ENCODE measurements around the gene PCARE.

PCARE gene

DNA sequence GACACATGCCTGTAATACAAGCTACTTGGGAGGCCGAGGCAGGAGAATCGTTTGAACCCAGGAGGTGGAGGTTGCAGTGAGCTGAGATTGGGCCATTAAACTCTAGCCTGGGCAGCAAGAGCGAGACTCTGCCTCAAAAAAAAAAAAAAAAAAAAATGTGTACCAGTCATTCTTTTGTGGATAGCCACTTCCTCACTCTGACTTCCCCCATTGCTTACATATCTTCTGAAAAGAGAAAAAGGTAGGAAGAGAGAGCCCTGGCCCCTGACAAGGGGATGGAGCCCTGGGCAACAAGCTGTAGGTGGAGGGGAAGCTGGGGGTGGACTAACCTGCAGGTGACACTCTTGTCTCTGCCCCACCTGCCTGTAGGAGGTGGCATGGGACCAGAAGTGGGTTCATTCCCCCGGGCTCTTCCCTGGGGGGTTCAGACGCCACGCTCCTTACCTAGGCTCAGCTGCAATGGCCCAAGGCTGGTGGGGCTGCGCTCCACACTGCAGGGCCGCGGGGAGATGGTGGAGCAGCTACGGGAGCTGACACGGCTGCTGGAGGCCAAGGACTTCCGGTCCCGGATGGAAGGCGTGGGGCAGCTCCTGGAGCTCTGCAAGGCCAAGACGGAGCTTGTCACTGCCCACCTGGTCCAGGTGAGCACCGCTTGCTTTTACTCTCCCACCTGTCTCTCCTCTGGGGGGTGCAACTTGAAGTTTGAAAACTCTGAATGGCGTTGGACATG is 39.1 kb downstream of the PCARE start:
- DNase-seq (ENCODE audit: low read depth) = no peak

DNA sequence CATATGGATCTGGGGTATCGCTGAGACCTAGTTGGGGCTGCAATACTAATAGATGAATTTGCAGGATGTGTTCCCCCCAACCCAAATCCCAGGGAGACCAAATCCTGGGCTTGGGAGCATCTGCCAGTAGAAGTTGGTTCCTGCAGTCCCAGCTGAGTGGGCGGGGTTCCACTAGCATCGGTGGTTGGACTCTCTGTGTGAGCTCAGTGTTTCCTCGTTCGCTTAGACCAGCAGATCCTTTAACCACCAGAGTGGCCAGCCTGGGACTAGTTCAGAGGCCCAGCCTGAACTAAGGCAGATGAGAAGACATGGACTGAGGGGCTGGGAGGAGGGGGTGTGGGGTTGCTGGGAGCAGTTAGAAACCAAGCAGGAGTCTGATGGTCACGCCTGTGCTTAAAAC is 40.7 kb downstream of the PCARE start:
- DNase-seq (ENCODE audit: low read depth) = no peak

DNA sequence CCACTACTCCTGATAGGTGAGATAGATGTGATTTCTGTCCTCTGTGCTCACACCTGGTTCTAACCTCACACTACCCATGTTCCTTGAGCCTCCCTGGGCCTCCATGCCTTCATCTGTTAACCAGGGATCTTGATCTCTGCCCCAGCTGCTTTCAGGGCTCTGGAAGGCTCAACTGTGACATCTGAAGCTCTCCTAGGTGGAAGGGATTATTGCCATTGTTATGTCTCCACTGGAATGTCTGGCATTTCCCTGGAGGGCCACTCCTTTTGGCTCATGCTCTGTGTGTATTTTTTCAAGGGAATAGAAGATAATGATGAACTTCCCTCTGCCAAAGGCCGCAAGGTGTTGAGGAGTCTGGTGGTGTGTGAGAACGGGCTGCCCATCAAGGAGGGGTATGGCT is 41.2 kb downstream of the PCARE start:
- DNase-seq (ENCODE audit: low read depth) = no peak

DNA sequence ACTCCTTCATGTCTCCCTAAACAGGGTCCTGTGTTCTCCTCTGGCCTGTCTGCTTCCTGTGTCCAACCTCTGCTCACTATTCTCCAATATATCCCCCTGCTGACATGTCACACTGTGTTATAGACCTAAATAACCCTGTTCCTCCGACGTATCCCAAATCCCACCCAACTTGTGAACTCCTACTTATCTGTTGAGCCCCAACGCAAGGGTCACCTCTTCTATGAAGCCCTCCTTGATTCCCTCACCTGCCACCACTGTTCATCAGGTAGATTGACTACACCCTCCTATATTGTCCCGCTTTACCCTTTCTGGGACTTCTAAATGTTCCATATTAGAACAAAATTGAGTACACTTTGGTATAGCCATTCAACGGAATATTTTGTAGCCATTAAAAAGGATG is 42.1 kb downstream of the PCARE start:
- DNase-seq (ENCODE audit: low read depth) = no peak

DNA sequence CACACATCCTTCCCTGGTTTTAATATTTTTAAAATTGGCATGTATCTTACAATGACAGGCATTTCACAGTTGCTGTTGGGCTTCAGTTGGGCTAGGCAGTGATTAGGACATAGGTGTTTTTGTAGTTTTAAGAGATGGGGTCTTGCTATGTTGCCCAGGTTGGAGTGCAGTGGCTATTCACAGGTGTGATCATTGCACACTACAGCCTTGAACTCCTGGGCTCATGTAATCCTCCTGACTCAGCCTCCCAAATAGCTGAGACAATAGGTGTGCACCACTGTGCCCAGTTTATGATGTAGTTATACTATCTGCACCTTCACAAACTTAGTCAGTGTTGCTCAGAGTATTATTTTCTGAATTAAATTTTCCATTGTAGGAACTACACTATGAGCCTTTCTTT is 43.3 kb downstream of the PCARE start:
- DNase-seq (ENCODE audit: low read depth) = no peak

DNA sequence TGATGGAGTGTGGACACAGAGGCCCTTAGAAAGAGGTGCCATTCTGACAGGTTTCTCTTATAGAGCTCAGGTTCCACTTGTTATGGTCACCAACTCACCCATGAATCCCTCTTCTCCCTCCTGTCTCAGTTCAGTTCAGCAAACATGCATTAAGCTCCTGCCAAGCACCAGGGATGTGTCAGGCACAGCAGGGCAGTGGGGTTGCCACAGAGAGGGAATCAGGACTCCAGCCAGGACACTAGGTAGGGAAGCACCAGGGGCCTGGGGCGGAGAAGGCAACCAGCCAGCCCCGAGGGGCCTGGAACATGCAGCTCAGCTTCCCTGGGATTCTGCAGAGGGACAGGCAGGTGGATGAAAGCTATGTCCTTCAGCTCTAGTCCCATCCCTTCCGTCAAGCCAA is 48.6 kb downstream of the PCARE start:
- no peak for DNase-seq (ENCODE audit: low read depth)

DNA sequence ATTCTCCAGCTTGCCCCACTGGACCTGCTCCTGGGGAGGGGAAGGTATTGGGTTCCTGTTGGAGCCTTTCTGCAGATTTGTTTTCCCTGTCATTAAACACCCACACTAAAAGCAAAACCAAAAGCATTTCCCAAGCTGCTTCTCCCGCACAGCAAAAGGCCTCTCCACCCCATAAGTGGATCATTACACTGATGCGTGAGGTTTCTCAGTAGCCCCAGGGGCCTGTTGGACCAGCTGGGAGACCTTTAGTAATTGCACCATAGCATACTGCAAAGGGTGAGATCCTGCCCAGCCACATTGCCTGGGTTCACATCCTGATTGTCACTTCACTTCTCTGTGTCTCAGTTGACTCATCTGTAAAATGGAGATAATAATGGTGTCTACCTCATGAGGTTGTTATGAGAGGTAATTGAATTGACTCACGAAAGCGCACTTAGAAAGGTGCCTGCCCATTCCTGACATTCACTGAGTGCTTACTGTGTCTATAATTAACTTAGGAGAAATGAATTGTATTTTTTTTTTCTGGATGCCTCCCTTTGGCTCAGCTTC is 49.4 kb downstream of the PCARE start:
- no peak for DNase-seq (ENCODE audit: low read depth)

DNA sequence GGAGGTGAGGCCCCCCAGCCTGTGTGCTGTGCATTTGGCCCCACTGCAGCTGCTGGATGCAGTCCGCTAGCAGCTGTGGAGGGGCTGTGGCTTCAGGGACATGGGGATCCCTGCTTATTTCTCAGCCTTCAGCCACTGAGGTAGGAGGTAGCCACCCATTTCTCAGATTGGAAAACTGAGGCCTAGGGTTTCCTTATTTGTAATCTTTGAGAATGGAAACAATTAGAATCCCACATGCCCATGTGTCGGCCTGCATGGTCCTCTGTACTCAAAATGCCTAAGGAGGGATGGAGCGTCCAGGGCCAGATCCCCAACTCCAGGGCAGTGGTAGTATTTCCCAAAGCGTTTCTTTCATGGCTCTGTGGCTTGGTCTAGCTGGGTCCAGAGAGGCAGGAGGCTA is 51.1 kb downstream of the PCARE start:
- DNase-seq (ENCODE audit: low read depth) = no peak

DNA sequence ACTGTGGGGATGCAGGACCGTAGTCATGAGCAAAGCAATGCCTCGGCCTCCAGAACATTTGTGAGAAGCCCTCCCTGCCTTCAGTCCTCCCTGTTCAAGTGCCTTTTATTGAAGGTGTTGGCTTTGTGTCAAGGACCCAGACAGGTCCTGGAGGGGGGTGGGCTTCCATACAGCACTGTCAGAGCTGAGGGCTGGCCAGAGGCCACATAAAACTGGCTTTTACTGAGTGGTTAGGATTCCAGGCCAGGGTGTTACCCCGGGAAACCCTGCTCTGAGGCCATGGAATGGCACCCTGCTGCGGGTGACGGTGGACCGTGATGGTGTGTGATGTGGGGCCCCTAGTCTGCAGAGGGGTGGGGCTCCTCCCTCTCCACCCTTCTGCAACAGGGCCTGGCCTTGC is 51.6 kb downstream of the PCARE start:
- no peak for DNase-seq (ENCODE audit: low read depth)

DNA sequence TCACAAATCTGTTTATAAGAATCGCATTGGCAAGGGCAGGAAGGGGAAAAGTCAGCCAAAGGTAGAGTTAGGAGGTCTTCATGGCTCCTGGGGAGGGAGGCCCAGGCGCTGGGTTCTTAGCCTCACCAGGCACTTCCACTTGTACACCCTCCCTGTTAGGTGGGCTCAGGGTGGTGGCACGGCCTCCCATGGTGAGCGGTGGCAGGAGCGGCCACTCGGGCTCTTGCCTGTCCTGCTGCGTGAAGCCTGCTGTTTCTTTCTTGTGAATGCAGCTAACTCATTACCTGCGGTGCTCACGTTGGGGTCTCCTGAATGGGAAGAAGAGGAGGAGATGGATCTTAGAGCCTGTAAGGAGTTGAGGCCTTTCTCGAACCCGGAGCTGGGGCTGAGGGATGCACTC is 52.4 kb downstream of the PCARE start:
- DNase-seq (ENCODE audit: low read depth) = no peak

DNA sequence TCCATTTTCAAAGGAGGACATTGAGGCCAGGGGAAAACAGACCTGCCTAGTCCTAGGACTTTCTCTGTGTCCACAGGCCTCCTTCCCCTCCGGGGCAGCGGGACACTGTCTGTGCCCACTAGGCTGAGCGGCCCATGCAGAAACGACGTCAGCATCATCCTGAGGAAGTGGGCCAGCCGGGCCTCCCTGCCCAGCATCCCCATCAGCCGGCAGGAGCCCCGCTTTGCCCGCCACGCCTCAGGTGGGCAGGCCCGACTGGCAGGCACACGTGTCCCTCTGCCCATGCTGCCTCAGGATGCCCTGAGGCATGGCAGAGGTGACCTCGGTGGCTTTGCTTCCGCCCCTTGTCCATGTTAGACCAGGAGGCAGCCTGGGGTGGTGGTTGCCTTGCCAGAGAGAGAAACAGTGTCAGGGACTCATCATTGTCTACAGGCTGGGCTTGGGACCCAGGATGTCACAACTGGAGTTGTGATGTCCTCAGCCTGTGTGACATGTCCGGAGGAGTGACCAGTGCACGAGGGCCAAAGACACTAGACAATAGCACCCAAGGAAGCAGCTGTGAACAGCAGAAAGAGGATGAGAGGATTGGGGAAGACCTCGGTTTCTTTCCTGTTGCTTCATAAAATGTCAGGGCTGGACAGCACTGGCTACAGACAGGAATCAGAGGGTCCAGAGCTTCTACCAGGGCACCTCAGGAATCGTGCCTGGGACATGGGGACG is 56.4 kb downstream of the PCARE start:
- no peak for DNase-seq (ENCODE audit: low read depth)

DNA sequence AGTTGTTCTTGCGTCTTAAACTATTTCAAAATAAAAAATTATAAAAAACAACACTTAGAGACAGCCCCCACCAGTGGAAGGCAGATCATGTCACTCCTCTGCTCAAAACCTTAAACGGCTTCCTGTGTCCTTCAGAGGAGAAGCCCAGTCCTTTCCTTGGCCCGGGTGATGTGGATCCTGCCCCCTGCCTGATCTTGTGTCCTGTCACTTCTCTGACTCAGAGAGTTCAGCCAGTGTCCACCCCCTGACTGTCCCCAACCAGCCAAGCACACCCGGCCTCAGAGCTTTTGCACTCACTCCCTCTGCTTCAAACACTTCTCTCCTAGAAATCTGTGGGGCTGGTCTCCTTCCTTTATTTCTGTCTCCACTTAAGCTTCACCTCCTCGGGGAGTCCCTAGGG is 57.8 kb downstream of the PCARE start:
- no peak for DNase-seq (ENCODE audit: low read depth)

DNA sequence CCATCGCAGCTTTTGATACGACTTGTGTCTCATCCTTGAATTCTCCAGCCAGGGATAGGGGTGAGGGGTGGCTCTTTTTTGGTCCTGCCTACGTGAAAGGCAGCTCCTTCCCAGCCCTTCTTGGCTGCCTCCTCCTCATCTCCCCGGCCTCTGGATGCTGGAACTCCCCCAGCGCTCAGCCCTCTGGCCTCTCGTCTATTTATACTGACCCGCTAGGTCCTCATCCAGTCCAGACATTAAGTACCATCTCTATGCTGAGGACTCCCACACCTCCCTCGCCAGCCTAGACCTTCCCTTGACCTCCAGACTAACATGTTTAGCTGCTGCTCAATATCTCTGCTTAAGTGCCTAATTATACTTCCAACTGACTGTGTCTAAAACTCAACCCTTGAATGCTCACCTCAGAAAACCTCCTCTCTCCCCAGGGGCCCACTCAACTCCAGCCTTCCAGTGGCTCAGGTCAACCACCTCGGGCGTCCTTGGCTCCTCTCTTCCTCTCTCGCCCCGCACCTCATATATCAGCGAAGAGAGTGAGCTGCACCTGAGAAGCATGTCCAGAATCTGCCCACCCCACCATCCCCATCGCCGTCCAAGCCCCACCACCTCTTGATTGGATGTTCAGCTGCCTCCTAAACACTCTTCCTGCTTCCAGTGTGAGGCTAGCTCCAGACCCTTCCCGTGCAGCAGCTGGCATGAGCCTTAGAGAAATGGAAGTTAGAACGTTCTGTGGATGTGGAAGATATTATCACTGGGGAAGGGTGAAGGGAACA is 58.4 kb downstream of the PCARE start:
- DNase-seq (ENCODE audit: low read depth) = no peak

DNA sequence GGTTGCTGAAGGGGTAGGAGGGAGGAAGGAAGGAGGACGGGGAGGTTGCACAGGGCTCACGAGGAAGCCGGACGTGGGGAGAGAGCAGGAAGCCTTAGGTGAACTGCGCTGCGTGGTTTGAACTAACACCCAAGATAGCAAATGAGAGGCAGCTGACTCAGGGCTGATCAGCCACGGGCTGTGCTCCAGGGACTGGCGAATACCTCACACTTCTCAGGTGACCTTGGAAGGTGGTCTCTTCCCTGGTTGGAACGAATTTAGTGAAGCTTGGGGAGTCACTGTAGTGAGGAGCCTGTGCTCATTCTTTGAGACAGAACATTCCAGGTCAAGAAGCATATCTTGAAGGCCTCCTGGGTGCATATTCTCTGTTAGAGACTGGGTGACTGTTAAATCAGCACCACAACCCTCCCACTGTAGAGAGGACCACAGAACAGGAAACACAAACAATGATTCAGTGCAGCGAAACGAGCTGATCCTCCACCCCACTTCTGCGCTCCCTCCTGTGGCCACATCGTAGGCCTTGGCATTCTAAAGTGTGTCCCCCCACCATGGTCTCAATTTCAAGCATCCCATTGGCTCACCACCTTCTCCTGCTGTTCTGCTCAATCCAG is 59.4 kb downstream of the PCARE start:
- peak; percentile 39 for DNase-seq (ENCODE audit: low read depth)

DNA sequence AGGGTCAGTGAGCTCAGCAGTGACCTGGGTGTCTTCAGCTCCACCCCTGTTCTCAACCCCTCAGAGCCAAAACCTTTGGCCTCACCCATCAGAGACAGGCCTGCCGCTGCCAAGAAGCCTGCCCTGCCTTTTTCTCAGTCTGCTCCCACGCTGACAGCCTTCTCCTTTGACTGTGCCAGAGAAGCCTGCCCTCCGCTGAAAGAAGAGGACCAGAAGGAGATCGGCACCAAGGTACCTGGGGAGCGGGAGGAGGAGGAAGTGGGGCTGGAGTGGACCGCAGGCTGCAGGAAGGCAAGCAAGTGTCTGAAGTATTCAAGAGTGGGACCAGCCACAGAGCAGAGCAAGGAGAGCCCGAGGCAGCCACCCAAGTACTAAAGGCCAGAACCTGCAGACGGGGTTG is 60.0 kb downstream of the PCARE start:
- DNase-seq (ENCODE audit: low read depth) = no peak

DNA sequence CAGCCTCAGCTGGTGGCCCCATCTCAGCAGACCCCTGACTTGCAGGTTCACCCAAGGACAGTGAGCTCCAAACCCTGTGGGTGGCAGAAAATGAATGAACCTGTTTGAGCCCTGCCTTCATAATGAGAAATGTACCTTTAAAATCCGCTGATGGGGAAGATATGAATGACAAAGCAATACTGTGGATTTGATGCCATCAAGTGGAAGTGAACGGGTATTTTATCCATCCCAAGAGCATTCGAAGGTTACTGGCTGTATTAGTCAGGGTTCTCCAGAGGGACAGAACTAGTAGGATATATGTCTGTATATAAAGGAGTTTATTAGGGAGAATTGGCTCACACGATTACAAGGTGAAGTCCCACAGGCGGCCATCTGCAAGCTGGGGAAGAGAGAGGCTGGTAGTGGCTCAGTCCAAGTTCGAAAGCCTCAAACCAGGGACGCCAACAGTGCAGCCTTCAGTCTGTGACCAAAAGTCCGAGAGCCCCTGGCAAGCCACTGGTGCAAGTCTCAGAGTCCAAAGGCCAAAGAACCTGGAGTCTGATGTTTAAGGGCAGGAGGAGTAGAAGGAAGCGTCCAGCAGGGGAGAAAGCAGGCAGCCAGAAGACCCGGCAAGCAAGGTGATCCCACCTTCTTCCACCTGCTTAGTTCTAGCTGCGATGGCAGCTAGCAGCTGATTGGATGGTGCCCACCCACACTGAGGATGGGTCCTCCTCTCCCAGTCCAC is 61.1 kb downstream of the PCARE start:
- DNase-seq (ENCODE audit: low read depth) = no peak

DNA sequence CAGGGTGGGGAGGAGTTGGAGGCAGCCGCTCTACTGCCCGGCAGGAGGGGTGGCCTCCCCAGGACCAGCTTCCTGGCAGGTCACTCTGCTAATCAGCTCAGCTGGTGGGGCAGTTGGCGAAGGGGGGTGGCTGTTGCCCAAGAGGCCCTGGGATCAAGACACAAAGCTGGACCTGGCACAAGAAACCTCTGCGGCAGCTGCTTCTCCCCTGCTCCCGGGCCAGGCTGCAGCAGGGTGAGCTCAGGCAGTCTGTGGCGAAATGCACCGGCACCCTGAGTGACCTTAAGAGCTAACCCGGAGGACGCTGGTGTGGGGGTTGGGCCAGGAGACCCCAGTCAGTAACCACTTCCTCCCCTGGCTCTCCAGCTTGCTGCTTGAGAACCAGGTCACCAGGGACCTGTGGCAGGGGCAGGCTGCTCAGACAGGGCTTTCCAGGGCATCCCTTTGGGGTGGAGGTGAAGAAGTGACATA is 62.1 kb downstream of the PCARE start:
- no peak for DNase-seq (ENCODE audit: low read depth)

All from stimulated activated CD8-positive, alpha-beta memory T cell treated with anti-CD3 and anti-CD28 coated beads, Interleukin-15, amount 100 ng/mL, for 24 hours (primary cell).